HPDE6-E6E7 (cell line): ENCODE results near the gene GADL1.

Source experiments
- DNase-seq: peaks from one replicate; pipeline ENCODE4 v3.0.0; 2011; ENCODE audit warnings: missing footprints; ENCODE audit errors: extremely low spot score

GADL1 gene

DNA sequence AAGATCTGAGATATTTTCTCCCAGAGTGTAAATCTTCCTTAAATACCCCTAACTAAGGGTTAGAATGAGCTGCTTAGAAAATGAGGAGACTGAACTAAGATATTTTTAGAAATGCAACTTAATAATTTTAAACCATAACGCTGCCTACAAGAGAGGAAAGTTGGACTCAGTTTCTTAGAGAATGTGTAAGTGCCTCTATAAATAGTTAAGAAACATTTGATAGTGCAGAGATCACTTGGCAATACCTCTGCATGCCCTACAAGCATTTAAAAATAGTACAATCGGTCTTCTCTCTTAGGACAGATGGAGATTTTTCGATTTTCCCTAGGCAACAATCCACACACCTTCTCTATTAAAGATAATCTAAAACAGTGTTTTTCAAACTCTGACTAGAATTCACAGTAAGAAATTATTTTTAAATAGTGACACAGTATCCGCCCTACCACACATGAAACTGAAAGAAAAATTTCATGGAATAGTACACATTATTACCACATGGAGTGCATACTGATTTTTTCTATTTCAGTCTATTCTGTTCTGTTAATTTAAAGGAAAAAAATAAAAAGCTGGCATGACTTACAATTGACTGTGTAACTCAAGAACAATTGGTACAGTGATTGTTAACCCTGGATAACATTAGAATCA is 83.2 kb downstream of the GADL1 start:
- no peak for DNase-seq

DNA sequence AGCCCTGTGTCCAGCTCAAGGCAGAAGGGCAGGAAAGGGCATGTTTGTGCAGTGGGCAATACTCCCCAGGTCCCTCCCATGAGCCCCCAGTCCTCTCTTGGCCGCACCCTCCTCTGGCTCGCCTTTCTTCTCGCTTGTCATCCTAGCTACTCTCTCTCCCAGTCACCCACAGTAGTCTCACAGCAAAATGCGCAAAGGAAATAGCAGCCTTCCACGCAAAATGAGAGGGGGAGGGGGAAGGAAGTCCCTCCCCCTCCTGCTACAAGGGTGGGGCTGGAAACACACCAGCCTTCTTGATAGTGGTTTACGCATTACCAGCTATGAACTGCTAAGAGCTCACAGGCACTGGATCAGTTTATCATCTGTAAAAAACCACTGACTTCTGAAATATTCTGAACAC is 83.8 kb downstream of the GADL1 start:
- DNase-seq, result no peak

DNA sequence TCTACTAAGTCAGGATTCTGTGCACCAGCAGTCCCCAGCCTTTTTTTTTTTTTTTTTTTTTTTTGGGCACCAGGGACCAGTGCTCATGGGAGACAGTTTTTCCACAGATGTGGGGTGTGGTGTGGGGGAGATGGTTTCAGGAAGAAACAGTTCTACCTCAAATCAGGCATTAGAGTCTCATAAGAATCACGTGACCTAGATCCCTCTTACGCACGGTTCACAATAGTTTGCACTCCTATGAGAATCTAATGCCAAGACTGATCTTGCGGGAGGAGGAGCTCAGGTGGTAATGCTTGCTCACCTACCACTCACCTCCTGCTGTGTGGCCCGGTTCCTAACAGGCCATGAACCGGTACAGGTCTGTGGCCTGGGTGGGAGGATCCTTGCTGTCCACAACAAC is 88.8 kb downstream of the GADL1 start:
- DNase-seq, result no peak

DNA sequence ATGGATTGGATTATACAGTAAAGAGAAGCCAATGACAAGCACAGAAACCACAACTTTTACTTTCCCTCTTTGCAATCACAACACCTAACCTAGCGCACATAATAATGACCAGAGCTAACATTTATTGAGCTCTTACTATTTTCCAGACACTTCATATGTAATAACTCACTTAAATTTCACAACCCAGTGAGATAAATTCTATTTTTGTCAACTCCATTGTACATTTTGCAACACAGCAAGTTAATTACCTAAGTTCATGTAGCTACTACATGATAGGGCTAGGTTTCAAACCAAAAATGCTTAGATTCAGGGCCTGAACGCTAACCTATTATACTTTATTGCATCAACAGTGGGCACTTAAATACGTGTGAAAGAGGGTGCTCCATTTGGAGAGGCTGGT is 89.5 kb downstream of the GADL1 start:
- DNase-seq, result no peak

DNA sequence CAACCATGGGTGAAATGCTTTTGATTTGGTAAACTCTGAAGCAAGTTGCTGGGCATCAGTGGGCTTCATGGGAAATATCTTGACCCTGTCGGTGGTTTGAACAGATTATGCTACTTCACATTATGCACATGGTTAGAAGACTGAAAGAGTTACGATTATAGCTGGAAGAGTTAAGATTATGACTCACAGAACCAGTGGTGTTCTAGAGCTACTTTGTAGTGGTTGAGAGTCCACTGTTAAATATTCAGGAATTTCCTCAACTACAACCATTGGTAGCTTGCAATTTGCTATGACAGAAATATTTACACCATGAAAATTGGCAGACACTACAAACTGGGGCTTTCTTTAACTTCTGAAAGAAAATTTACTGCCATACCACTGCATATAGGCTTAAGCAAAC is 99.3 kb downstream of the GADL1 start:
- DNase-seq, result no peak

DNA sequence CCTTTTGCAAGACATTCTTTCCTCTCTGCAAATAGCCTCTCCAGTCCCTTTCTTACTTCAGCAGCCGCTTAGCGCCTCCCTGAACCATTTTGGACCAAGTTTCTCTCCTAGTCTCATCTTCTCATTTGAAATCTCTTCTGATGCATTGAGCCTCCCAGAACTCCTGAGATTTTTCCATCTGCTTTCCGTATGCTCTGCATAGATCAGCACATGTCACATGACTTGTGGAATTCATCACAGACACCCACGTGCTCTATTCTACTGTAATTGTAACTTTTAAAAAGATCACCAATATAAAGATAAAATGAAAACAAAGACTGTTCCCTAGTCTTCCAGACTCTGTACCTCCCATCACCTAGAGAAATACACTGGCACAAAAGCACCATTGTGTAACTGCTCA is 100.7 kb downstream of the GADL1 start:
- no peak for DNase-seq

GRCh38 chr3:30790150-30790549 is 104.3 kb downstream of the GADL1 start:
- DNase-seq, result no peak

GRCh38 chr3:30786365-30786764 is 108.1 kb downstream of the GADL1 start:
- DNase-seq, result no peak

GRCh38 chr3:30779686-30780287 is 114.7 kb downstream of the GADL1 start:
- no peak for DNase-seq

DNA sequence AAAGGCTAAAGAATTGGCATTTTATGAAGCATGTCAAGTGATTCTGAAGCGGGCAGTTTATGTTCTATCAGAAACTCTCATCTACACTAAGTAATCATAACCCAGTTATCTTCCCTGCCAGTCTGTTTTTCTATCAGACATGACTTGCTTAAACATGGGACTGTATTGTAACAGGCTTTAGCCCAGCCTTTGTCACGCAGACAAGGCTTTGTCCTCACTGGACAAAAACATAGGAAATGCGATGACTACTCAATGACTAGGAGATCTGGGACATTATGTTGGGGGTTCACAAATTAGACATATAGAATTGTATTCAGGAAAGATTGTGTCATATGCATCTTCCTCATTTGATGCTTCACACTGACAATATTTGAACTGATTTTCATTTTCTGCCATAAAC is 115.5 kb downstream of the GADL1 start:
- DNase-seq, result no peak

DNA sequence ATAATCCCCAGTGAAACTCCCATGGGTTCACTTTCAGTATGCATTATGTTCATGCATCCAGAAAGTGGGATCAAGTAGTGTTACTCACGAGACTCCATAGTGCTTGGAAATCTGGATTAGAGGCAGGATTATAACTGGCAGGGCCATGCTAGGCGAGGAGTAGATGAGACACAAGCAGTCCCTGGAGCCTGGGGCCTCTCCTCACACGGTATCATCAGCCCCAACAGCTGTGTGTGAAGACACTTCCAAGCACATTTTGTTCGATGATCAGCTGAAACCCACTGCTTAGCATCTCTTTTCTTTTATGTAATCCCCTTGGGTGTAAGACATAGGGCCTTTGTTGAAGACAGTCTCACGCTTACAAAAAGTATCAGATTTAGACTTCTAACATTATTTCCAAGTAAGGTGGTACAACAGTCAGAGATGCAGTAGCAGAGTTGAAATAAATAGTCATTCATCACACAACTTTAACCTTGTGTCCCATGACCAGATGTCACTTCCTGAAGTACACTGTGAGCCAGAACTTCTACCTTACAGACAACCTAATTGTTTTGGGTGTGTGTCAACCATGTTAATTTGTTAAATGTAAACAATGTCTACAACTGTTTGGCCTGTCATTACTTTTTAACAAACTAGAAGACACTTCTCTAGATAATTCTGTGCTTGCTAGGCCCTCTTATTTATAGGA is 116.9 kb downstream of the GADL1 start:
- DNase-seq, result no peak

DNA sequence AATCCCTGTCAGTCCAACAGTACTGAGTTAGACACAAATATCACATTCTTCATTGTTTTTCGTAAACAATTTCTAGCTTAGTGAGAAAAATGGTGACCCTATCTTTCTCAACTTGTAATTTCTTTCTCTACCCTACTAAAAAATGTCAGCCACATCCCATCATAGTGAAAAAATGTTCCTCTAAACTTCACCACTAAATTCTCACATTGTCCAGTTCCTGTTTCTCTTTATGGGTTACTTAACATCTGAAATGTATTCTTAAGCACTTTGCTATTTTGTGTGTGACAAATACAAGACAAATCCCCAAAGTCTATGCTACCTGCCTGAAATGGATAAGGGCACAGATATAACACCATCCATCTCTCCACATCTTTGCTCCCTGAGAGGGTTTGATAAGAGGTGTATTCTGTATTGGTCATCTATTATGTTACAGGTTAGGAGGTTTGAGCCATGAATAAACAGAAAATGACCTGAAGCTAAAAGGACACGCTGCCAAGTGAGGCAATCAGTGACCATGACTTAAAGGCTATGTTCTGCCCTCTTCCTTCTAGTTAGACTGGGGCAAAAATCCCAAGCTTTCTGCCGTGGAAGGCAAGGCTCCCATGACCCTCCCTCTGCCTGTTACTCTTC is 118.2 kb downstream of the GADL1 start:
- no peak for DNase-seq

GRCh38 chr3:30775040-30775439 is 119.4 kb downstream of the GADL1 start:
- no peak for DNase-seq

DNA sequence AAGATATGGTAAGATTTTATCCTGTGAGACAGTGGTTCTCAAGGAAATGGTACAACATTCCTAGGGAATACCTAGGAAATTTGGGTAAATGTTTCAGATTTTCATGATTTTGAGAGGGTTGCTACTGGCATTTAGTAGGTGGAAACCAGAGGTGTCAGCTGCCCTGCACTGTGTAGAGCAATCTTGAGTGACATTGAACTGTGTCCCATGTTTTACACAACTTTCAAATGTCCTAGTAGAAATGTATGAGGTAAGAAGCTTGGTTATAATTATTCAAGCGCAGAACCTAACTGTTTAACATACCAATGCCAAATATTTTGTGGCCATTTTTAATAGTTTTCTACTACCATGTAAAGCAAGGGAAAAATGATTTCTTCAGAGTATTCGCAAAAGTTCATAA is 120.4 kb downstream of the GADL1 start:
- no peak for DNase-seq

DNA sequence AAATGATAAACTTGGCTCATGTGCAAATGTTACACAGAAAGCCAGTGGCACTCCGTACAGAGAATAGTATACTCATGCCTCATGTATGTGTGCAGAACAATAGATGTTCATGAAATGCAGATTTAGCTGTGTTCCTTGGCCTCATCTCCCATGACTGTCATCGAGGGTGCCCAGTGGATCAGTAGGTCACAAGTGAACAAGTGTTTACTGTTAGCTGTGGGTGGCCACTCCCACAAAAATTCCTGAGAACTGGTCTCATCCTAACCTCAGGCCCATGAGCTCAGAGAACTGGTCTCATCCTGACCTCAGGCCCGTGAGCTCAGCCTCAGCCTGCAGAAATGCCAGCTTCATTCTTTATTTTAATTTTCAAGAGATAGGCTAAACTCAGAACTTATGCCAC is 124.1 kb downstream of the GADL1 start:
- DNase-seq, result peak; percentile 26

- DNase-seq, result no peak
Measured at GRCh38 chr3:30768703-30769550, 125.5 kb downstream of the GADL1 start.

- DNase-seq, result no peak
Measured at GRCh38 chr3:30768046-30768445, 126.4 kb downstream of the GADL1 start.

- DNase-seq, result no peak
Measured at GRCh38 chr3:30766522-30766921, 127.9 kb downstream of the GADL1 start.

DNA sequence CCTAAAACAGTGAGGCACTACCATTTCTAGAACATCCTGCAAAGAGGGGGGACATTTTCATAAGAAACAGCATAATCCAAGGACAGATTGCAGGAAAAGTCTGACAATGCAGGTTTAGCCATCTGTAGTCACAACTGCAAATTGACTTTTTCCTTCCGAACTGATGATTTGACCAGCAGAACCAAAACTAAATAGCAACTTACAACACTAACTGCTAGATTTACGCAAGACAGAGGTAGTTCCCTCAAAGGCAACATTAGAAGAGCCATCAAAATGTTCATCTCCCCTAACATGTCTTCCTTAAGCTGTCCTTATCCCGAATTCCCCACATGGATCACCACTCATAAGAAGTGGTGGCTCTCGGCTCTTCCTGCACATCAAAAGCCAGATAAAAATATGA is 129.6 kb downstream of the GADL1 start:
- no peak for DNase-seq

GRCh38 chr3:30764281-30764680 is 130.2 kb downstream of the GADL1 start:
- DNase-seq, result no peak

DNA sequence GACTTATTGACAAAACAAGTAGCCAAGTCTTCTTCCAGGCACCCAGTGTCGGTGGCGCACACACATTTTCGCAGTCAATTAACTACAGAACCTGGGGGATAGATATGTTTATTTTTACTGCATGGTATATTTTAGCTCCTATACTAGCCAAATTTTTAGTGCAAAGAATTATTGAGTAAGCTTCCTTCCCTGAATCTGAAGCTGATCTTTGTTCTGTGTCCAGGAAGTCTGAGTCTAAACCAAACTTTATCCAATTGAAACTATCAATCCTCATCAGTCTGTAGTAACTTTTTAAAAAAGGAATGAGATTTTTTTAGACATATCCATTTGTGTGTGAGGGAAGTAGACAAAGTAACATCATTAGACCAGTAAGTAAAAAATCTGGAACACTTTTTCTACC is 133.1 kb downstream of the GADL1 start:
- no peak for DNase-seq

DNA sequence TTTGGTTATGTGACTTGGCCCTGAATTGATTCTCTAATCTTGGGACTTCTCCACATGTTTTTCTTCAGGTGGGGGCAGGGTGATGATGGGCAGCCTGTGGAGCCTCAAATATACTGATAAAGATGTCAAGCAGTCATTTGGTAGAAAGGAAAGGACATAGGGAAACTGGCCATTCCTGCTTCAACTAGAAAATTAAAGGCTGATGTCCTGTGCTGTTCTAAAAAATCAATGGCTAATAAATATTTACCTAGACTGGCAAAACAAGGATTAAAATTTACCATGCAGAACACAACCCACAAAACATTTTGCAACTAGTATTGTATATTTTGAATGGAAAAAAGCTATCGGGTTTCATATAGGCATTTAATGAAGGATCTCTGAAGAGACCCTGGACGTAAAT is 133.7 kb downstream of the GADL1 start:
- no peak for DNase-seq
